VCaP (cell line): ENCODE measurements around the gene MYO7A.

ENCODE experiments used
- H3K27ac ChIP-seq: fragments of 450-650 bp; 2 replicates; pipeline ENCODE4 v1.5.1; 2017
- TF ChIP-seq, protein P1 (sequence below): fragments of 450-650 bp; conservative IDR thresholded peaks from 2 replicates; pipeline ENCODE4 v1.5.1; 2017; ENCODE audit warnings: mild to moderate bottlenecking, moderate library complexity

MYO7A gene

DNA sequence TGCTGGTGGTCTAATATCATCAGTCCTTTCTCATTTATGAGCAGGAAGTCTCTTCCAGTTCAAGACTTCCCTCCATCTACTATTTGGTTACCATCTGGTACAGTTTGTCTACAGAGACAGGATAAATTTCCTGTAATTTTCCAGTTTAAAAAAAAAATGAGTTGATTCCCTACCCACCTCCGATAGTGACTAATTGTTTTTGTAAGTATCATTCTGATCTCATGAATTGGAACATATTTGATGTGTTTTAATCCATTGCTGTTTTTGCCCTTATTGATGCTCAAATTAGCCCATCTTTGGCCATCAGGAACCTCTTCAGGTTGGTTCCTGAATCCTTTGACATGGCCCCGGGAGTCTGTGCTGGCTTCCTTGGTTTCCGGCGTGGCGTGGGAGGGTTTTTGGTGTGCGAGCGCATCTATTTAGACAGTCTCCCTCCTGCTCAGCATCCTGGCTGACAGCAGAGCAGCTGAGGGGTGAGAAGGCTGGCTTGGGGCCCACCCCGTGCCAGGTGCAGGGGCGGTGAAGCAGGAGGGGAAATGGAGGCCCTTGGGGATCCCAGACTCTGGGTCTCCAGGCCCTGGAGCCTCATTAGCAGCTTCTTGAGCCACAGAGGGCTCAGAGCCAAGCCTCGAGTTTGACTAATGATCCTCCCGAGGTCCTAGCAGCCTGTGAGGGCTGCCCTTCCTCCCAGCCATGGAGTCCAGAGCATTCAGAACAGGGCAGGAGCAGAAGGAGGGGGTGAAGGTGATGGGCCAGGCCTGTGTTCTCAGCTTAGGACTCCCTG lies 18.6 kb upstream of the MYO7A start:
- no peak overlapping the region for H3K27ac ChIP-seq
- TF ChIP-seq, protein P1, sequence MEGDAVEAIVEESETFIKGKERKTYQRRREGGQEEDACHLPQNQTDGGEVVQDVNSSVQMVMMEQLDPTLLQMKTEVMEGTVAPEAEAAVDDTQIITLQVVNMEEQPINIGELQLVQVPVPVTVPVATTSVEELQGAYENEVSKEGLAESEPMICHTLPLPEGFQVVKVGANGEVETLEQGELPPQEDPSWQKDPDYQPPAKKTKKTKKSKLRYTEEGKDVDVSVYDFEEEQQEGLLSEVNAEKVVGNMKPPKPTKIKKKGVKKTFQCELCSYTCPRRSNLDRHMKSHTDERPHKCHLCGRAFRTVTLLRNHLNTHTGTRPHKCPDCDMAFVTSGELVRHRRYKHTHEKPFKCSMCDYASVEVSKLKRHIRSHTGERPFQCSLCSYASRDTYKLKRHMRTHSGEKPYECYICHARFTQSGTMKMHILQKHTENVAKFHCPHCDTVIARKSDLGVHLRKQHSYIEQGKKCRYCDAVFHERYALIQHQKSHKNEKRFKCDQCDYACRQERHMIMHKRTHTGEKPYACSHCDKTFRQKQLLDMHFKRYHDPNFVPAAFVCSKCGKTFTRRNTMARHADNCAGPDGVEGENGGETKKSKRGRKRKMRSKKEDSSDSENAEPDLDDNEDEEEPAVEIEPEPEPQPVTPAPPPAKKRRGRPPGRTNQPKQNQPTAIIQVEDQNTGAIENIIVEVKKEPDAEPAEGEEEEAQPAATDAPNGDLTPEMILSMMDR: no peak

DNA sequence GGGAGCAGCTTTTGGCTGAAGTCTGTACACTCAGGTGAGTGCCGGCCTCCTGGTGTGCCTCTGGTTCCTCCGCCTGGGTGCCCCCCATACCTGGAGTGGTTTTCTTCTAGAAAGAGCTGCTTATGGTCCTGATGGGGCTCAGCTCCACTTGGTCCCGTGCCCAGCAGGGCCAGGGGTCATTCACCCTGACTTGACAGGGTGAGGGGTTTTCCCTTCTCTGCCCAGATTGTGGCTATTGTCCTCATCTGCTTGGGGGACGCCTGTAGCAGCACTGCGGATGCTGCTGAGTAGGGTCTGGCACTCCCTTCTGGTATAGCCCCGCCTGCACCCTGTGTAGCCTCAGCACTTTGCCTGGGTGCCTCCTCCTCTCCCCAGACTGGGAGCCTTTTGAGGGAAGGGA lies 17.2 kb upstream of the MYO7A start:
- TF ChIP-seq, protein P1: no peak
- no peak overlapping the region for H3K27ac ChIP-seq

DNA sequence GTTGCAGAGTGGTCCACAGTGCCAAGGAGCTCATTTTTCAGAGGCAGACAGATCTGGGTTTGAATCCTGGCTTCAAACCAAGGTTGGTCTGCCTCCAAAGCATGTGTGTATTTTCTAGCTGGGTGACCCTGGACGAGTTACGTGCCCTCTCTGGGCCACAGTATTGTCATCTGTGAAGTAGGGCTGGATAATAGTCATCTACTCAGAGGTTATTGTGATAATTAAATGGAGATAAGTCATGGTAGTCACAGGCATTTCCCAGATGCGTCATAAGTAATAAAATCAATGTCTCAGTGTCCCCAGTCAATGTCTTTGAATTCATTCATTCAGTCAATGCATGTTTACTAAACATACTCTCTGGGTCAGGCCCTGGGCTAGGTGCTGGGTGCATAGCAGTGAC lies 16.8 kb upstream of the MYO7A start:
- H3K27ac ChIP-seq: no peak overlapping the region
- TF ChIP-seq, protein P1: no peak

DNA sequence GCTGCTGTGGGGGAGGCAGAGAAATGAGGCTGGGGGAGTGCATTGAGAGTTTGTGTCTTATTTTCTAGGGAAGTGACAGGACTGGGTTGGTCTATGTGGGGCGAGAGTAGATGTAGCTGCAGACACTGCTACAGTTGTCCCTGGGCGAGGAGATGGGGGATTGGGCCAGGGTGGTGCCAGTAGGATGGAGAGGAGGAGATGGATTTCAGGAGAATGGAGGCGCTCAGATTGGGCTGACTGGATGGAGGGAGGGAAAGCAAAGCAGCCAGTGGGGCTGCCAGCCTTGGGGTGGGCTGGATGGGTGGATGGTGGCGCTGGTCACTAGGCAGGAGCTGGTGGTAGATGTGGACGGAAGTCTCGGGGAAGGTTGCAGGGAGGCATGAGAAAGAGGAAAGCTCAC lies 16.1 kb upstream of the MYO7A start:
- TF ChIP-seq, protein P1: no peak
- H3K27ac ChIP-seq: no peak overlapping the region

DNA sequence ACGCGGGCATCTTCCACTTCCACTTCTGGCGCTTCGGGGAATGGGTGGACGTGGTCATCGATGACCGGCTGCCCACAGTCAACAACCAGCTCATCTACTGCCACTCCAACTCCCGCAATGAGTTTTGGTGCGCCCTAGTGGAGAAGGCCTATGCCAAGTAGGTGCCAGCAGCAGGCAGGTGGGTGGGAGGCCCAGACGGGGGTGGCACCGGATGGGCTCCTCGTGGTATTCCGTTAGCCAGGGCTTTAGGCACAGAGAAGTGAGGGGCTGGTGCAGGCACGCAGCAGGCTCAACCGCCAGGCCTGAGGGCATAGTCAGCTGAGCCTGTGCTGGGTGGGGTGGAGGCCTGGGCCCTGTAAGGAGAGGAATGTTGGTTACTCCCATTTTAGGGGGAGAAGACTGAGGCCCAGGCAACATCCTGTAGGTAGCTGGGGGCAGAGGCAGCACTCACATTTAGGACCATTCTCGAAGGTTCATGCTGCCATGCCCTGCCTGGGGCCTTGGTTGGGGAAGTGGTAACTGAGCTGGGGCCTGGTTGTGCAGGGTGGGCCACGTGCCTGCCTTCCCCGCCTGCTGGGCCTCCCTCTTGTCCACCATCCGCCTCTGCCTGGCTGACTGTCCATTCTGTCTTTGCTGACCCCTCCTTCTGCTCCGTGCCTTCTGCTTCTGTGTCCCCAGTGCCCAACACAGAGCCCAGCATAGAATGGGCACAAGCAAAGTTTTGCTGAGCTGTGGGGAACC lies 15.2 kb upstream of the MYO7A start:
- no peak overlapping the region for H3K27ac ChIP-seq
- TF ChIP-seq, protein P1: no peak

DNA sequence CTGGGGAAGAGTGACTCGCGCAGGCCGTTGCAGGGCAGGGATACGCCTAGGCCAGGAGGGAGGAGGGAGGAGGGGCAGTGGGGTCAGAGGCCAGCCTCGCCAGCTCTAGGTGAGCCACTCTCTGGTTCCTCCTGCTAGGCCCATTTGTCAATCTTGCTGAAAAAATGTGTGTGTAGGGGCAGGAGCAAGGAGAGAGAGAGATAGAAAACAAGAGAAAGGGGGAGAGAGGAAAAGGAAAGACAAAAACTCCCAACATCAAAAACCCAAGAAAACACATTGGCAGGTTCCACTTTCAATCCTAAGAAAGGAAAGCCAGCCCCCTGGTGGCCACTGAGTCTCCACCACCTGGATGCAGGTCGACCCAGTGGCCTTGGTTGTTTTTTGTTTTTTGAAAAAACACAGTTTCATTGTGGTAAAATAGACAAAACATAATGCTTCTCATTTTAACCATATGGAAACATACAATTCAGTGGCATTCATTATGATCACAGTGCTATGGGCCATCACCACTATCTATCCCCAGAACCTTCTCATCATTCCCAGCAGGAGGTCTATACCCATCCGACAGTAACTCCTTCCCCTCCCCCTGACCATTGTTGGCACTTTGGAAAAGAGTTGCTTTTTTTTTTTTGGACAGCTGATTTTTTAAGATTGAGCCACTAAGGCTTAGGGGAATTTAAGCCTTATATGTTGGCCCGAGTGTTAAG lies 14.5 kb upstream of the MYO7A start:
- TF ChIP-seq, protein P1: peak; percentile 89
- no peak overlapping the region for H3K27ac ChIP-seq

DNA sequence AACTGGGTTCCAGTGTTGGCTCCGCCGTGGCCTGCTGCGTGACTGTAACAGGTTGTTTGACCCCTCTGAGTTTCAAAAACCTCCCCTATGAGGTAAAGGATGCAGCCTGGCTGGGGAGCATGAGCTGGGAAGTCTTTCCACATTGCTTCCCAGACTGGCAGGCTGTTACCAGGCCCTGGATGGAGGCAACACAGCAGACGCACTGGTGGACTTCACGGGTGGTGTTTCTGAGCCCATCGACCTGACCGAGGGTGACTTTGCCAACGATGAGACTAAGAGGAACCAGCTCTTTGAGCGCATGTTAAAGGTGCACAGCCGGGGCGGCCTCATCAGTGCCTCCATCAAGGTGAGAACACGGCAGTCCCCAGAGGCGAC lies 14.0 kb upstream of the MYO7A start:
- TF ChIP-seq, protein P1: no peak
- H3K27ac ChIP-seq: no peak overlapping the region
